GM12801 (cell line): Measurements from ENCODE around the gene ALAS2.

Experiments
- CTCF ChIP-seq: IDR thresholded peaks from one replicate; pipeline ENCODE4 v1.5.1; 2011; ENCODE audit warnings: control low read depth; ENCODE audit not compliant: insufficient read length; ENCODE audit errors: extremely low read depth

ALAS2 gene

GRCh38 chrX:54994668-54995351 lies 36.0 kb downstream of the ALAS2 start:
- TF ChIP-seq CTCF = no peak

- TF ChIP-seq CTCF = no peak
These were observed 36.7 kb downstream of the ALAS2 start, which contains the start of gene PFKFB1 for GRCh38 chrX:54994099-54994498. PFKFB1 (minus strand) TSS chrX:54994188; CDS start chrX:54994007, 181 bp downstream.

GRCh38 chrX:54992911-54993622 lies 37.7 kb downstream of the ALAS2 start:
- no peak for TF ChIP-seq CTCF

- TF ChIP-seq CTCF = no peak
These were observed 39.1 kb downstream of the ALAS2 start for GRCh38 chrX:54991706-54992105.

GRCh38 chrX:54980334-54980733 lies 50.4 kb downstream of the ALAS2 start:
- no peak for TF ChIP-seq CTCF

GRCh38 chrX:54979432-54979831 lies 51.3 kb downstream of the ALAS2 start:
- no peak for TF ChIP-seq CTCF

- TF ChIP-seq CTCF = no peak
These were observed 52.3 kb downstream of the ALAS2 start for GRCh38 chrX:54978448-54978847.
